Peyer's patch (tissue), 4 donors: Measurements from ENCODE around the gene KREMEN1.

ENCODE experiments used
- CTCF ChIP-seq, 6 experiments: fragments of 450-650 bp in 4 of 6; fragments of 200-600 bp in 2 of 6; sonication (generic) in 1 of 6; IDR thresholded peaks; one replicate each; pipeline ENCODE4 v1.5.1; 2017 to 2019; ENCODE audit warnings: antibody characterized with exemption in 6 of 6, mild to moderate bottlenecking in 3 of 6, moderate library complexity in 1 of 6
- POLR2A ChIP-seq, 2 donors: fragments of 450-650 bp; IDR thresholded peaks; one replicate each; pipeline ENCODE4 v1.5.1; 2017; ENCODE audit warnings: antibody characterized with exemption in 2 of 2, mild to moderate bottlenecking in 2 of 2, moderate library complexity in 2 of 2

GRCh38 chr22:29204455-29205183 is 131.8 kb downstream of the KREMEN1 start:
- TF ChIP-seq CTCF (IDR thresholded peaks at IDR 0.05) (no peak), POLR2A (IDR thresholded peaks at IDR 0.05) (no peak)
